BE2C (cell line): Measurements from ENCODE around the gene CTAG2.

ENCODE experiments used
- DNase-seq: peaks from one replicate; pipeline ENCODE4 v3.0.0-alpha.2; 2020
- H3K27me3 ChIP-seq: fragments of 250-450 bp; sonication (Bioruptor Pico); 2 replicates; pipeline ENCODE4 v1.5.1; 2020; ENCODE audit warnings: mild to moderate bottlenecking
- H3K36me3 ChIP-seq: fragments of 250-450 bp; sonication (Bioruptor Pico); 2 replicates; pipeline ENCODE4 v1.5.1; 2020; ENCODE audit warnings: mild to moderate bottlenecking
- H3K4me1 ChIP-seq: fragments of 250-450 bp; sonication (Bioruptor Pico); 2 replicates; pipeline ENCODE4 v1.5.1; 2020
- H3K4me3 ChIP-seq: 2 replicates; pipeline ENCODE4 v1.5.1; 2011; ENCODE audit warnings: low read depth, low read length
- H3K9me3 ChIP-seq: fragments of 250-450 bp; sonication (Bioruptor Pico); 2 replicates; pipeline ENCODE4 v1.5.1; 2020
- TF ChIP-seq, protein P1 (sequence below): IDR thresholded peaks from 2 replicates; pipeline ENCODE4 v1.5.1; 2012; ENCODE audit warnings: mild to moderate bottlenecking, low read depth, low read length

CTAG2 gene

DNA sequence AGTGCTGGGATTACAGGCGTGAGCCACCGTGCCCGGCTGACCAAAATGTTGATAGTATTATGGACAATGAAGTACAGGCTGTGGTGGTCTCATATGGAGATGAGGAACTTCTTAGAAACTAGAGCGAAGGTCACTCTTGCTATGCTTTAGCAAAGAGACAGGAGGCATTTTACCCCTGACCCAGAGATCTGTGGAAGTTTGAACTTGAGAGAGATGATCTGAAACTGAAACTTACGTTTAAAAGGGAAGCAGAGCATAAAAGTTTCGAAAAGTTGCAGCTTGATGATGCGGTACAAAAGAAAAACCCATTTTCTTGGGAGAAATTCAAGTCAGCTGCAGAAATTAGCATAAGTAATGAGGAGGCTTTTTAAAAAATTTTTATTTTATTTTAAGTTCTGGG lies 8.5 kb upstream of the CTAG2 start:
- H3K4me1 ChIP-seq, result no peaks in the 10 kb centered on the region
- H3K27me3 ChIP-seq, result no peaks in the 10 kb centered on the region
- no peak for DNase-seq
- no peak overlapping the region for H3K4me3 ChIP-seq
- H3K9me3 ChIP-seq, result no peaks in the 10 kb centered on the region
- no peaks in the 10 kb centered on the region for H3K36me3 ChIP-seq
- TF ChIP-seq, protein P1, sequence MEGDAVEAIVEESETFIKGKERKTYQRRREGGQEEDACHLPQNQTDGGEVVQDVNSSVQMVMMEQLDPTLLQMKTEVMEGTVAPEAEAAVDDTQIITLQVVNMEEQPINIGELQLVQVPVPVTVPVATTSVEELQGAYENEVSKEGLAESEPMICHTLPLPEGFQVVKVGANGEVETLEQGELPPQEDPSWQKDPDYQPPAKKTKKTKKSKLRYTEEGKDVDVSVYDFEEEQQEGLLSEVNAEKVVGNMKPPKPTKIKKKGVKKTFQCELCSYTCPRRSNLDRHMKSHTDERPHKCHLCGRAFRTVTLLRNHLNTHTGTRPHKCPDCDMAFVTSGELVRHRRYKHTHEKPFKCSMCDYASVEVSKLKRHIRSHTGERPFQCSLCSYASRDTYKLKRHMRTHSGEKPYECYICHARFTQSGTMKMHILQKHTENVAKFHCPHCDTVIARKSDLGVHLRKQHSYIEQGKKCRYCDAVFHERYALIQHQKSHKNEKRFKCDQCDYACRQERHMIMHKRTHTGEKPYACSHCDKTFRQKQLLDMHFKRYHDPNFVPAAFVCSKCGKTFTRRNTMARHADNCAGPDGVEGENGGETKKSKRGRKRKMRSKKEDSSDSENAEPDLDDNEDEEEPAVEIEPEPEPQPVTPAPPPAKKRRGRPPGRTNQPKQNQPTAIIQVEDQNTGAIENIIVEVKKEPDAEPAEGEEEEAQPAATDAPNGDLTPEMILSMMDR, result no peak

- Histone ChIP-seq H3K4me1 (no peaks in the 10 kb centered on the region), H3K27me3 (no peaks in the 10 kb centered on the region), H3K4me3 (no peak overlapping the region), H3K36me3 (no peaks in the 10 kb centered on the region), H3K9me3 (no peaks in the 10 kb centered on the region)
- TF ChIP-seq, protein P1, result no peak
- DNase-seq, result no peak
Observed at GRCh38 chrX:154661170-154661569, 7.8 kb upstream of the CTAG2 start.

DNA sequence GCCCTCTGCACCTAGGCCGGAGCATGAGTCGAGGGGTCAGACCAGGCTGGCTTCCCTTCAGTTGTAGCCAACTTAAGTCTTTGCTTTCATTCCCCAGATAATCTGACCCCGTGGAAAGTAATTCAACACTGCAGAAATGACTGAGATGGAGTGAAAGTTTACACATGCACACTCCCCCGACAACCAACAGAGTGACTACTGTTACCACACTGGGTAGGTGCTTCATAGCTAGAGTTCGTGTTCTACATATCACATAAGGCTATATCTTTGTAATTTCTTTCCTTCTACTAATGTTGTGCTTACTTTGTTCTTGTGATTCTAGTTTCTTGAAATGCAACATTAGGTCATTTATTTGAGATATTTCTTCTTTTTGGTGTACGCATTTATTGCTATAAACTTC lies 7.2 kb upstream of the CTAG2 start:
- no peak for DNase-seq
- Histone ChIP-seq H3K27me3 (no peaks in the 10 kb centered on the region), H3K36me3 (no peaks in the 10 kb centered on the region), H3K4me3 (no peak overlapping the region), H3K4me1 (no peaks in the 10 kb centered on the region), H3K9me3 (no peaks in the 10 kb centered on the region)
- TF ChIP-seq, protein P1, result no peak

GRCh38 chrX:154658957-154659356 lies 5.6 kb upstream of the CTAG2 start:
- Histone ChIP-seq H3K9me3 (no peaks in the 10 kb centered on the region), H3K27me3 (no peaks in the 10 kb centered on the region), H3K36me3 (no peaks in the 10 kb centered on the region), H3K4me3 (no peak overlapping the region), H3K4me1 (no peaks in the 10 kb centered on the region)
- TF ChIP-seq, protein P1, result no peak
- no peak for DNase-seq

DNA sequence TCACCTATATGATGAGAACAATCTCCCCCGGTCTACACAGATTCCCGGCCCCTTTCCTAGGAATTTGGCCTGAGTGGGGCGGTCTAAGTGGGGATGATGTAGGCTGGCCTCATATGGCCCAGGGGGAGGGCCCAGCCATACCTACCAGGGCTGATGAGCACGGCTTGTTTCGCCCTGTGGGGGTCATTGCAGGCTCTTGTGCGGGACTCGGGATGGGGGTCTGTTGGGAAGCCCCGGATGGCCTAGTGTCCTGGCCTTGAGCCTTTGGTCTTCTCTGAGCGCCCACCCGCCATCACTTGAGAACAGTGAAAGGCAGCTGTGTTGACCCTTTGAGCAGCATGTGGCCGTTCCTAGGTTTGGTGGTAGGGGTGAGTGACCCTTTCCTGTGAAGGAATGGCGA lies 4.8 kb upstream of the CTAG2 start:
- Histone ChIP-seq H3K27me3 (no peaks in the 10 kb centered on the region), H3K4me1 (no peaks in the 10 kb centered on the region), H3K36me3 (no peaks in the 10 kb centered on the region), H3K4me3 (no peak overlapping the region), H3K9me3 (no peaks in the 10 kb centered on the region)
- no peak for DNase-seq
- TF ChIP-seq, protein P1, result no peak

GRCh38 chrX:154657226-154657805 lies 3.9 kb upstream of the CTAG2 start:
- H3K27me3 ChIP-seq, result no peaks in the 10 kb centered on the region
- no peaks in the 10 kb centered on the region for H3K9me3 ChIP-seq
- DNase-seq, result no peak
- no peaks in the 10 kb centered on the region for H3K36me3 ChIP-seq
- no peaks in the 10 kb centered on the region for H3K4me1 ChIP-seq
- no peak overlapping the region for H3K4me3 ChIP-seq
- TF ChIP-seq, protein P1, result no peak
